ENCODE data around the gene ATP4A.

The ATP4A gene

GRCh38 chr19:35524181-35524837 is 39.1 kb downstream of the ATP4A start:
- no peak for DNase-seq (ENCODE audit: low spot score)

GRCh38 chr19:35522745-35523327 is 40.6 kb downstream of the ATP4A start:
- no peak for DNase-seq (ENCODE audit: low spot score)

GRCh38 chr19:35521124-35521743 is 42.2 kb downstream of the ATP4A start:
- DNase-seq (ENCODE audit: low spot score), result no peak

DNA sequence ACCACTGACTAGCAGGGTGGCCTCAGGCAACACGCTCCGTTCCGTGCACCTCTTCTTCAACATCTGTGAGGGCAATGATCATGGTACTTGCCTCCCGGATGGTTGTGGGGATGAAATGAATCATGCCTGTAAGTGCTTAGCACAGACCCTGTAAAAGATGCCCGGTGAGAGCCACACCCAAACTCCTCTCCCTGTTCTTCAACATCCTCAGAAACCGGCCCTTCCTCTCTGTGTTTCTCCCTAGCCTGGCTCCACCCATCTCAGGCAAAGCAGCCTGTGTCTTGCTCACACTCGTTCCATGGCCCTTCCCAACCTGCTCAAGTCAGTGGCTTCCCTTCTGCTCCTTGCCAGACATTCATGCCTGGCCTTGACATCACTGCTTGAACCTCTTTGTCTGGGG is 44.2 kb downstream of the ATP4A start:
- peak; percentile 48 for DNase-seq (ENCODE audit: low spot score)

- peak; percentile 89 for DNase-seq (ENCODE audit: low spot score)
These were observed 45.1 kb downstream of the ATP4A start for GRCh38 chr19:35518313-35518712.

GRCh38 chr19:35517342-35517741 is 46.1 kb downstream of the ATP4A start:
- no peak for DNase-seq (ENCODE audit: low spot score)

DNA sequence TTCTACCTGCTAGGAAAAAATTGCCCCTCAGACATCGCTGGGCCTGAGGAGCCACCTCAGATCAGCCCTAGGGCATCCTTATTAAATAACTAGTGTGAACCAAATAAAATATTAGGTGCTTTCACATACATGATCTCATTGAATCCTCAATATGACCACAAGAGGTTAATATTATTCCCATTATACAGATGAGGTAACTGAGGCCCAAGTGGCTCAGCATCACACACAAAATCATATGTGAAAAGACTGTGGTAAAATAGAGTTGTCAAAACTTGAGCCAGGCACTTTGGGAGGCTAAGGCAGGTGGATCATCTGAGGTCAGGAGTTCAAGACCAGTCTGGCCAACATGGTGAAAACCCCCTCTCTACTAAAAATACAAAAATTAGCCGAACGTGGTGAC is 47.1 kb downstream of the ATP4A start:
- no peak for DNase-seq (ENCODE audit: low spot score)

- peak; percentile 80 for DNase-seq (ENCODE audit: low spot score)
These were observed 49.1 kb downstream of the ATP4A start for GRCh38 chr19:35514282-35514809.

DNA sequence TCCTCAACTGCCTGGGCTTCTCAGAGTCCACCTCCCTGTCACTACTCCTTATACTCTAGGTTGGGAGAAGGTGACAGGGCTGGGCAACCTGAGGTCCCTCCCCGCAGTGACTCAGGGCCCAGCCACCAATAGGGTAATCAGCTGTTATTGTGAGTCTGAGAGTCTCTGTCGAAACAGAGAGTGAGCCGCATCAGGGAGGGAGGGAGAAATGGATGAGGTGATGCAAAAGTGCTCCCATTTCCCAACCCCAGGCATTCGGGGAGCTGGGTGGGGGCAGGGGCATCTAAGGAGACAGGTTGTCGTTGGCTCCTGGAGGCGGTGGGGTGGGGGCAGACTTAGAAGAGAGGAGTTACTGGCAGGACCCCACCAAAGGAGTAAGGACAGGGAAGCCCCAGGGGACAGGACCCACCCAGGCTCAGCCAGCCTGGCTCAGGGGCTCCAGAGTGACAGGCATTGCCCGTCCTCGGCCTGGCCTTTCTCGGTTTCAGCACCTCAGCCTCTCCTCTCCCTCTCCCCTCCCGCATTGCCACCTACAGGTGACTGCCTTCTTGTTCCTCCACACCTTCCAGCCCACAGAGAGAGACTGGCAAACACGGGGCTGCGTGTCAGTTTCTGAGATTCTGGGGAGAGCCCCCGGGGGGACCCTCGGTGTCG is 49.7 kb downstream of the ATP4A start, which contains the start of gene DMKN:
TSS of gene DMKN (minus strand) at position 22 of the 654 bp plus-strand sequence. CDS start 174 bp downstream, outside the sequence.
- peak; percentile 78 for DNase-seq (ENCODE audit: low spot score)

DNA sequence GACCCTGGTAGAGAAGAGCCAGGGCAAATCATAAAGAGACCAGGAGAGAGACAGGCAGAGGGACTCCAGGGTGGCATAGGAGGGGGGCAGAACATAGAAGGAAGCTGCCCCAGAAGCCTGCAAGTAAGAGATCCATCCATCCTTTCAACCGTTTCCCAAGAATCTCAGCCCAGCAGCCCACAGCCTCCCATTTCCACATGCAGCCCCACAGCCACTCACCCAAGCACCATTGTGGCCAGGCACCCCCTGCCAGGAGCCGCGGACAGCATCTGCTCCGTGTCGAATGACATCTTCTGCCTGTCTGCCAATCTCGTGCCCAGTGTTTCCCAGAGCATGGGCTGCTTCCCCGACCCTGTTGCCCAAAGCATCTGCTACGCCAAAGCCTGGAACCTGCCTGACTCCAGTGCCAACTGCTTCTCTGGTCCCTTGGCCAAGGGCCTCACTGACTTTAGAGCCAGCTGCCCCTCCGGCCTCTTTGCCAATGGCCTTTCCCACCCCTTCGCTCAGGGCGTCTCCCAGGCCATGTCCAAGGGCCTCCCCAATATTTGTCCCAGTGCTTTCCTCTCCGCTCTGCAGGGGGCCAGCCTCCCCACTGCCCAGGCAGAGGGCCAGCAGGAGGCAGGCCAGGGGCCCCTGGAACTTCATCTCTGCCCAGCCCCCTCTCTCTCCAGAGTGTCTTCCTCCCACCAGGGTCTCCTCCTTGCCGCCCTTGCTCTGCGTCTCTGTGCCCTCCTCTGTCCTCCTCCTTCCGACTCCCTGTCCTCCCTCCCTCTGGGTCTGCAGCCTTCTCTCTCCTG is 50.4 kb downstream of the ATP4A start:
- no peak for DNase-seq (ENCODE audit: low spot score)

- no peak for DNase-seq (ENCODE audit: low spot score)
These were observed 52.1 kb downstream of the ATP4A start for GRCh38 chr19:35511337-35511736.

DNA sequence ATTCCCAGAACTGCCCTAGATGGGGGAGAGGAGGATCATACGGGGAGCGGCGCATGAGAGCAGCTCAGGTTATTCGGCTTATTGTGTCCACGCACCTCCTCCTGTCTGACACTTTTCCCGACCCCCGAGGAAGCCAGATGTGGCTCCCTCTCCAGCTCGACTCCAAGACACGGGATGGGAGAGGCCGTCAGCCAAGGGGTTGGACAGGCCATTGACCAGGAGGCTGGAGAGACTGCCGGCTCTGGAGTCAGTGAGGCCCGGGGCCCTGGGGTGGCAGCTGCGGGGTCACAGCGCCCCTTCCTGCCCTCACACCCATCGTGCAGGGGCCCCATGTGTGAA is 52.9 kb downstream of the ATP4A start:
- DNase-seq (ENCODE audit: low spot score), result no peak

DNA sequence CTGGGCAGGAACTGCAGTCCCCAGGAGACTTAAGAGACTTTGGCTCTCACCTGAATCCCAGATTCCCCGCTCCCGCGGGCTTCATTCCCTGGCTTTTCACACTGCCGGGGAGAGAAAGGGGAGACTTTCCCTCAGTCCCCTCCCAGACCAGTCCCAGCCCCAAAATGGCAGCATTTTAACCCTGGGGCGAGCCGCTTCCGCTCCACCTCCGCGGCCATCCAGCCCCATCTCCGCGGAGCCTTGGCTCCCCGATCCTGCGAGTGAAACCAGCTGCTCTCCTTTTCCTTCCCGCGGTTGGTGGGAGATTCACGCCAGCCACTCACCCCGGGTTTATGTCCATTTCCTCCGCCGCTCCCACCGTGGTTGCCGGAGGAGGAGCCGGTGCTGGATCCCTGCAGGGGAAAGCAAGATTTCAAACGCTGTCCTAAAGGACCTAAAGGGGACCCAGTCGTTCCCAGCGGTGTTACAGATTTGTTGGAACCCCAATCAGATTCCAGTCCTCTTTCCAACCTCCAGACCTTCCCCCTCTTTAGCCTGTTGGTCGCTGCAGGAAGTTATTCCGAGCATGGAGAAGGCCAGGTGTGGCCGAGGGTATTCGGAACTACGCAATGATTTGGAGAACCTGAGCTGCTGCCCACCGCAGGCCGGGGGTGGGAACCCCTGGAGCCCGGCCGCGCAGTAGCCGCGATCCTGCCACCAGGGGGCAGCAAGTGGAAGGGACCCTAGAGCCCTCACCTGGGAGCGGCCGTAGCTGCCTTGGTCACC is 53.4 kb downstream of the ATP4A start:
- DNase-seq (ENCODE audit: low spot score), result peak; percentile 92

GRCh38 chr19:35509018-35509652 is 54.3 kb downstream of the ATP4A start:
- no peak for DNase-seq (ENCODE audit: low spot score)

GRCh38 chr19:35508129-35508528 is 55.3 kb downstream of the ATP4A start:
- no peak for DNase-seq (ENCODE audit: low spot score)

- DNase-seq (ENCODE audit: low spot score), result no peak
These were observed 55.9 kb downstream of the ATP4A start for GRCh38 chr19:35507561-35507960.

DNA sequence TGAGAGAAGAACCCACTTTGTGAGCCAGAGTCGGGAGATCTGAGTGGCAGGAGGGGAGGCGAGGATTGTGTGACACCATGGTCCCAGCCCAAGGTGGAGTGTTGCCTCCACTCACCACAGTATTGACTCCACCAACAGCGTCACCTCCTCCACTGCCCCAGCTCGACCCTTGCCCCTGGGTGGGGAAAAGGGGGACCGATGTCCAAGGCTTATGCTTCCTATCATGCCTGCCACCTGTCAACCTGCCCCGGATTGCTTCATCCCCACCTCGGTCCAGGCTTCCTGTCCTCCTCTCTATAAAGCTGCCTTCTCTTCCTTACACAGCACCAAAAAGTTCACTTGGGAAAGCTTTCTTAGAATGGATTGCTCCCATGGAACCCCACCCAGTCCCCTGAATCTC is 57.4 kb downstream of the ATP4A start:
- DNase-seq (ENCODE audit: low spot score), result no peak

- no peak for DNase-seq (ENCODE audit: low spot score)
These were observed 60.7 kb downstream of the ATP4A start for GRCh38 chr19:35502751-35503150.

- DNase-seq (ENCODE audit: low spot score), result no peak
These were observed 61.8 kb downstream of the ATP4A start for GRCh38 chr19:35501684-35502083.

GRCh38 chr19:35500611-35501010 is 62.8 kb downstream of the ATP4A start:
- no peak for DNase-seq (ENCODE audit: low spot score)

Data from GM03348 (cell line).